ENCODE results near the gene STEAP2.
"Not testable (repeated sequence)": the region's sequence is repeated elsewhere in the genome, so short reads cannot be mapped to it uniquely, and the experiment has no call there.

STEAP2 gene

DNA sequence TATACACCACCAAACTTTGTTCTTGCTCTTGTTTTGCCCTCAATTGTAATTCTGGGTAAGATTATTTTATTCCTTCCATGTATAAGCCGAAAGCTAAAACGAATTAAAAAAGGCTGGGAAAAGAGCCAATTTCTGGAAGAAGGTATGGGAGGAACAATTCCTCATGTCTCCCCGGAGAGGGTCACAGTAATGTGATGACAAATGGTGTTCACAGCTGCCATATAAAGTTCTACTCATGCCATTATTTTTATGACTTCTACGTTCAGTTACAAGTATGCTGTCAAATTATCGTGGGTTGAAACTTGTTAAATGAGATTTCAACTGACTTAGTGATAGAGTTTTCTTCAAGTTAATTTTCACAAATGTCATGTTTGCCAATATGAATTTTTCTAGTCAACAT lies 20.9 kb downstream of the STEAP2 start:
- in situ Hi-C loops (cut with HindIII; ENCODE audit: low sequenced_read_pairs) = no loop called here

DNA sequence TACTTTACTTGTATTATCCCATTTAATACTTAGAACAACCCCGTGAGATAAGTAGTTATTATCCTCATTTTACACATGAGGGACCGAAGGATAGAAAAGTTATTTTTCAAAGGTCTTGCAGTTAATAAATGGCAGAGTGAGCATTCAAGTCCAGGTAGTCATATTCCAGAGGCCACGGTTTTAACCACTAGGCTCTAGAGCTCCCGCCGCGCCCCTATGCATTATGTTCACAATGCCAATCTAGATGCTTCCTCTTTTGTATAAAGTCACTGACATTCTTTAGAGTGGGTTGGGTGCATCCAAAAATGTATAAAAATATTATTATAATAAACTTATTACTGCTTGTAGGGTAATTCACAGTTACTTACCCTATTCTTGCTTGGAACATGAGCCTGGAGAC lies 22.0 kb downstream of the STEAP2 start:
- in situ Hi-C loops (cut with HindIII; ENCODE audit: low sequenced_read_pairs) = no loop called here

DNA sequence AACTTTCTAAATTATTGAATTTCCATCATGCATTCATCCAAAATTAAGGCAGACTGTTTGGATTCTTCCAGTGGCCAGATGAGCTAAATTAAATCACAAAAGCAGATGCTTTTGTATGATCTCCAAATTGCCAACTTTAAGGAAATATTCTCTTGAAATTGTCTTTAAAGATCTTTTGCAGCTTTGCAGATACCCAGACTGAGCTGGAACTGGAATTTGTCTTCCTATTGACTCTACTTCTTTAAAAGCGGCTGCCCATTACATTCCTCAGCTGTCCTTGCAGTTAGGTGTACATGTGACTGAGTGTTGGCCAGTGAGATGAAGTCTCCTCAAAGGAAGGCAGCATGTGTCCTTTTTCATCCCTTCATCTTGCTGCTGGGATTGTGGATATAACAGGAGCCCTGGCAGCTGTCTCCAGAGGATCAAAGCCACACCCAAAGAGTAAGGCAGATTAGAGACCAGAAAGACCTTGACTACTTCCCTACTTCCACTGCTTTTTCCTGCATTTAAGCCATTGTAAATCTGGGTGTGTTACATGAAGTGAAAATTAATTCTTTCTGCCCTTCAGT lies 25.3 kb downstream of the STEAP2 start:
- in situ Hi-C loops (cut with HindIII; ENCODE audit: low sequenced_read_pairs) = no loop called here

DNA sequence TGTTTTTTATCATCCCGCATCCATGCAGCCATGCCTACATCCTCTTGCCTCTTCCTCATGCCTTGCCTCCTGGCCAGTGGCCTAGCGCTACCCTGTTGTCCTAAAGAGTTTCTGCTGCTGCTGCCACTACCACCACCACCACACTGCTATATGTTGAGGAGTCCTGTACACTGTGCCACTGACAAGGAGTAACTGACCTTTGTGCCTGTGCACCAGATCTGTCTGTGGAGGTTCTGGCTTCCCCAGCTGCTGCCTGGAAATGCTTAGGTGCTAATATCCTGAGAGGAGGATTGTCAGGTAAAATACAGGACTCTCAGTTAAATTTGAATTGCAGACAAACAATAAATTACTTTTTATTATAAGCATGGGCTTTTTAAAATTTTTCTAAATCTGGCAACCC lies 26.5 kb downstream of the STEAP2 start:
- in situ Hi-C loops (cut with HindIII; ENCODE audit: low sequenced_read_pairs) = no loop called here

DNA sequence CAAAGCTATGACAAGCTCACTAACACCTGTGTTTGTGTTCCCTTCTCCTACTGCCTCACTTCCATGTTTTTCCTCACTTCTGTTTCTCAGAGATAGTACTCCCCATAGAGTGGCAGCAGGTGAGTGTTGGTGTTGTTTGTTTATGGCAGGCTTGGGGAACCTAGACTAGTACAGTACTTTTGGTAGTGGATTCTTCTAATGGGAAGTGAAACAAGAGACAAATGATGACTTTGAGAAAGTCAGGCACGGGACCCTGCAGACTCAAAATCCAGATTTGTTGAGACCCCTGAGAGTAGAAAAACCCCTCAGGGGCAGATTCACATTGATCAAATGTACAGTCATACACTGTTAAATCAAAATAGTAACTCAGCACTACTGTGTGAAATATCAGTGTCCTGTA lies 27.0 kb downstream of the STEAP2 start:
- in situ Hi-C loops (cut with HindIII; ENCODE audit: low sequenced_read_pairs) = no loop called here

DNA sequence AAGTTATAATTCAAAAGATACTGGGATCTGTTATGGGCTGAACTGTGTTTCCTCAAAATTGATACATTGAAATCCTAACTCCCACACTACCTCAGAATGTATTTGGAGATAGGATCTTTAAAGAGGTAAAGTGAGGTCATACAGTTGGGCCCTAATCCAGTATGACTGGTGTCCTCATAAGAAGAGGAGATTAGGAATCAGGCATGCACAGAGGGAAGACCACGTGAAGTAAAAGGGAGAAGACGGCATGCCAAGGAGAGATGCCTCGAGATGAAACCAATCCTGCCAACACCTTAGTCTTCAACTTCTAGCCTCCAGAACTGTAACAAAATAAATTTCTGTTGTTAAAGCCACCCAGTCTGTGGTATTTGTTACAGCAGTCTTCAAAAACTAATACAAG lies 27.5 kb downstream of the STEAP2 start:
- in situ Hi-C loops (cut with HindIII; ENCODE audit: low sequenced_read_pairs) = no loop called here

DNA sequence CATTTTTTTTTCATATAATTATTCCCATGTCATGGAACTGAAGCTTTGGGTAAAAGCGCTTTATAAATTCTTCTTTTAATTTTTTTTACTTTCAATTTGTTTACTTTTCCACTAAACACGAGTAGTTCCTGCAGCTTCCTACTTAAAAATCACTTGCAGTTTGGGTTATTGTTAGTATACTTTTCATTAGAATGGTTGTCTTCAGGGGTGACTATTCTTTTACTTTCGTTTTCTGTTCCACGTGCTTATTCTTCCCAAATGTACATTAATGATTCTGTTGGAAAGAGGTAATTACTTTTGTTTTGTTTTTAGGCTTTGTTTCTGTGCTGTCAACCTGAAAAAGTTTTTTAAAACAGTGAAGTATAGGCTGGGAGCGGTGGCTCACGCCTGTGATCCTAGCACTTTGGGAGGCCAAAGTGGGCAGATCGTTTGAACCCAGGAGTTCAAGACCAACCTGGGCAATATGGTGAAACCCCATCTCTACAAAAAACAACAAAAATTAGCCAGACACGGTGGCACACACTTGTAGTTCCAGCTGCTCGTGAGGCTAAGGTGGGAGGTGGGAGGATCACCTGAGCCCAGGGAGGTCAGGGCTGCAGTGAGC lies 28.2 kb downstream of the STEAP2 start:
- in situ Hi-C loops (cut with HindIII; ENCODE audit: low sequenced_read_pairs) = no loop called here

DNA sequence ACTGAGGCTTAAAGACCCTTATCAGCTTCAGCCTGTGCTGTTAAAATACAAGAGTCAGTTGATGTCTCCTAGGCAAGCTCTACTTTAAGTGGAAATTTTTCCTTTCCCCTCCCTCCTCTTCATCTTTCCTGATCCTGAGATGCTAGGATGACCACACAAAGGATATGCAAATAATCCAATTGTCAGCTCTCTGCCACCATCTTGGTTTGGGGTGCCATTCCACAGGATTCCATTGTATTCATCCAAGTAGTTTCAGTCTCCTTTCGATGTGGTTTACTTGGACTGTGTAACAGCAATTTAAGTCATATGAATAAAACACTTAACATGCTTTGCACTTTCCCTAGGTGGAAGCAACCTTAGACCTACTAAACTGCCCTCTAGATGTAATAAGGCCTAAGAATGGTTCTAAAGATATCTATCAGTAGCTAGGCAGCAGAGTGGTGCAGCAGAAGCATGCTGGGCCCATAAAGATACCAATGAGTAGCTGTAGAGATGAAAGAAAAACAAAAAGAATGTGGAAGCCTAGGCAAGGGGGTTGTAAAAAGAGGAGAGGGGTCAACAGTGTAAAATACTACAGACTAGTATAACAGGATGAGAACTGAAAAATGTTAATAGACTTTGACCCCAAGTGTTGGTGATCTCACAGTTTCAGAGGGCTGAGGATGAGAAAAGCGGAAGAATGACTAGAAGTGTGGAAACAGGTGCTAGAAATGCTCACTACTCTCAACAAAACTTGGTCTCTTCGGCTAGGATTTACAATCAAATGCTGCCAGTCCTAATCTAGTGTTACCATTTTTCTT lies 31.0 kb downstream of the STEAP2 start:
- in situ Hi-C loops (cut with HindIII; ENCODE audit: low sequenced_read_pairs) = no loop called here

DNA sequence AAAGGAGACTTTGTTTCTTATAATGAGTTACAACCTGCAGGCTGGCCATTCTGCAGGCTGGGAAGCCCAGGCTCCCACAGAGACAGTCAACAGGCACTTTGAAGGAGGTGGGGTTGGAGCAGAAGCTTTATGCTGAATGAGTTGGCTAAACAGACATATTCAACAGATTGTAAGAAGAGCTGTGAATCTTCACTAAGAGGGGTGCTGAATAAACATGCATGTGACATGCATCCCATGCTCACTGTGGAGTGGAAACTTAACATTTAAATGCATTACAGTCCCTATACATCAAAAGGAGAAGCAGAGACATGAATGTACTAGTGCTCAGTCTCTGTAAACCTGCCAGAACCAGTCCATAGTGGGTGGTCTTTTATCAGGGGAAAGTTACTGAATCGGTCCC lies 32.0 kb downstream of the STEAP2 start:
- in situ Hi-C loops (cut with HindIII; ENCODE audit: low sequenced_read_pairs) = no loop called here

DNA sequence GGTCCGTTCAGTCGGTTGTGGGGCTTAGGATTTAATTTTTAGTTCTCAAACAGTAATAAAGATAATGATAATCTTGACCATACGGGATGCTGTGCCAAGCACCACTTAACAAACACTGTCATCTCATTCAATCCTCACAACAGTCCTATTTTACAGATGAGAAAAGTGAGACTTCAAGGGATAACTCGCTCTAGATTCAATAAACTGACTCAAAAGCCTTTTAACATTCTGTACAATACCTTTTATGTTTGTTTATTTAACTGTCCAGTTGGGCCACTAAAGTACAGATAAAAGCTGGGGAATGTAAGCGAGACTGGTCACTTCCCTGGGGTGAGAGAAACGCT lies 33.0 kb downstream of the STEAP2 start:
- in situ Hi-C loops (cut with HindIII; ENCODE audit: low sequenced_read_pairs) = no loop called here

DNA sequence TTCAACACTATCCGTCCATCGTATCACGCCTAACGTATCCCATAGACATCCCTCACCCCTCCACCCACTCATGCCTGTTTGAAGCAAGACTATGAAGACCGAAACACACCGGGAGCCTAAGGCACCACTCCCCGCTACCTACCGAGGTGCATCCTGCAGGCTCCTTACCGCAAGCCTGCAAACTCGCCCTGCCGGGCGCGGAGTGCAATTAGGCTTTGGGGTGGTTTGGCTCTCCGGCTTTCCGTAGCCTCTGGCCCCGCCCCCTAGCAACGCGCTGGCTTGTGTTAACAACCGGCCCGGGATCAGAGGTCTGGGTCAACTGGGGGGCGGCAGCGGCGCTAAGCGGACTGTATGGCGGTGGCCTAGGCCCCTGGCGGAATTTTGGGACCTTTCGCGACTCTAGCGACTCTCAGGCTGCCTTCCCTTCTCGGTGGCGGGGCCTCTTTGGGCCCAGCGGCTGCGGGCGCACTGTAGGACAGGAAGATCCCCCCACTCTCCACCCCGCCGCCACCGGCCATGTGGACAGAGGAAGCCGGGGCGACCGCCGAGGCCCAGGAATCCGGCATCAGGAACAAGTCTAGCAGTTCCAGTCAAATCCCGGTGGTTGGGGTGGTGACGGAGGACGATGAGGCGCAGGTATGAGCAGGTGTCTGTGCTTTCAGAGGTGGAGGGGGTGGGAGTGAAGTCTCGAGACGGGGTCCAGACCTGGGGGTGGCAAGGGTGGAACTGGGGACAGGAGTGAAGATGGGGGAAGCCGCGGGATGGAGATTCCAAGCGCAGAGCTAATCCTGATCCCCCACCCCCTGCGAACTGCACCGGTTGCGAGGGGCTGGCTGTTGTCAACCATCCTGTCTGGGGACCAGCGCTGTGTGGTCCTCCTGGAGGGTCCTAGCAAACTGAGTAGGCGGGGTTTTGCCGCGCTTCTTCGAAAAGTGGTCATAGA lies 33.6 kb downstream of the STEAP2 start, which contains the start of gene CFAP69:
CFAP69 (plus strand) TSS at position 266 of the 943 bp plus-strand sequence; CDS start at position 517, 251 bp downstream.
- in situ Hi-C loops (cut with HindIII; ENCODE audit: low sequenced_read_pairs) = no loop called here

DNA sequence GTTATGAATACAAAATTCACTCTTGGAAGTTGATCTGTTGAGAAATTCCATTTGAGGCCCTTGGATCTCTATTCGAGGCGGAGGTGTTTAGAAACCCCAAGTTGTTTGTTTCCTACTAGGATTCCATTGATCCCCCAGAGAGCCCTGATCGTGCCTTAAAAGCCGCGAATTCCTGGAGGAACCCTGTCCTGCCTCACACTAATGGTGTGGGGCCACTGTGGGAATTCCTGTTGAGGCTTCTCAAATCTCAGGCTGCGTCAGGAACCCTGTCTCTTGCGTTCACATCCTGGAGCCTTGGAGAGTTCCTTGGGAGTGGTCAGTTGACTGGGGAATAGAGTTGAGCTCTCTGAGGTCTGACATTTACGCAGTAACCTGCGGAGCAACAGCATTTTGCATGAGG lies 34.6 kb downstream of the STEAP2 start:
- in situ Hi-C loops (cut with HindIII; ENCODE audit: low sequenced_read_pairs) = no loop called here

DNA sequence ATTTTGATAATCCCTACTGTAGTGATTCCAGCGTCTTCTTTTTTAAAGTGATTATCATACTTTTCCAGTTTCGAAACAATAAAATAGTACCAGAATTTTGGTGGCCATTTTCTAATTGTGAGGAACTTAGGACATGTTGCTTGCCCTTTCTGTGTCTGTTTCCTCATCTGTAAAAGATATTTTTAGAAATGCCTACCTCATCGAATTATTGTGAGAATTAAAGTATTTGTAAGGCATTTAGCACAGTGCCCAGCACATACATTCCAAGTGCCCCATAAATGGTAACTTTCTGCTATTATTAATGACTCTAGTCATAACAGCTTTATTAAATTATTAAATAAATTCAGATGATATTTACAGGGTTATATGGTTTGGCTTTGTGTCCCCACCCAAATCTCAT lies 37.2 kb downstream of the STEAP2 start:
- in situ Hi-C loops (cut with HindIII; ENCODE audit: low sequenced_read_pairs) = no loop called here

DNA sequence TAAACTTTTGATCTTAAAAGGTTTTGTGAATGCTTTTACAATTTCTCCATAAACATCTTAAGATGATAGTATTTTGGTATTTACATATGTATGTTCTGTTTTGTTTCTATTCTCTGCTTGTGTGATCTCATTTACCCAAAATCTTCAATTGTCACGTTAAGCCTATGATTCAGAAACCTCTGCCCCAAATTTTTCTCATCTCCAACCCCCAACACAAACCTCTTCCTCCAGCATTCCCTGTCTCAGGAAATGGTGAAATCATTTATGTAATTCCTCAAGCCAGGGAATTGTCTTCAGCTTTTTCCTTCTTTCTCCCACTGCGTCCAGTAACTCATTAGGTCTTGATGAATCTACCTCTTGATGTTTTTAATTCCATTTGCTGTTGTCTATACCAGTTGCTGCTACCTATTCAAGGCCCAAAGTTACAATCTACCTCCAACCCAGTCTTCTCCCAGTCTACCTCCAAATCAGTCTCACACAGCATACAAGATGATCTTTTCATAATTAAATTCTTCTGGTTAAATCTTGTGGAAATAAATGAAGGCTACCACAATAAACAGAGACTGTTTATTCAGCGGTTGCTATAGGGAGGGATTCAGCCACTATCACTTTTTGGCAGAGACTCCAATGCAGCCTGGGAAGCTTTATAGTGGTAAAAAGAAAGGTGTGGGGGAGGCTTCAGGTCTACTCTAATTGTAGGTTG lies 39.2 kb downstream of the STEAP2 start:
- in situ Hi-C loops (cut with HindIII; ENCODE audit: low sequenced_read_pairs) = no loop called here

DNA sequence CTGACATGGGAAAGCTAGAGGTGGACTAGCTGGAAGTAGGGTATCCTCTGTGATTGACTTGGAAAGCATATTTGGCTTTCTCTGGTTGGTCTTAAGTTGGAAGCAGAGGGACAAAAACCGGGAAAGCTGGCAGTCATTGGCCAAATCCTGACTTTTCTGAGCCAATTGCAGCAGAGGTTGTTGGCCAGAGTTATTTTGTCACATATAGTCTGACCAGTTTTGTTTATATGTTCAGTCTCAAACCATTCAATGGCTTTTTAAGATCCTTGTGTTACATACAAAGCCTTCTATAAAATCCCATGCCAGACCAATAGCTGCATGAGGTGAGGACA lies 39.7 kb downstream of the STEAP2 start:
- in situ Hi-C loops (cut with HindIII; ENCODE audit: low sequenced_read_pairs) = no loop called here

DNA sequence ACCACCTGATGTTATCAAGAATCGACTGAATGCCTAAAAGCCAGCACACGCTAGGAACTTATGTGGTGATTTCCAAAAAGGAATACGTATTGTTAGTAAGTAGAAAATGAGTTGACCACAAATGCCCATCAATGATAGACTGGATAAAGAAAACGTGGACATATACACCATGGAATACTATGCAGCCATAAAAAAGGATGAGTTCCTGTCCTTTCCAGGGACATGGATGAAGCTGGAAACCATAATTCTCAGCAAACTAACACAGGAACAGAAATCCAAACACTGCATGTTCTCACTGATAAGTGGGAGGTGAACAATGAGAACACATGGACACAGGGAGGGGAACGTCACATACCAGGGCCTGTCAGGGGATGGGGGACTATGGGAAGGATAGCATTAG lies 44.5 kb downstream of the STEAP2 start:
- in situ Hi-C loops (cut with HindIII; ENCODE audit: low sequenced_read_pairs) = not testable (repeated sequence)

DNA sequence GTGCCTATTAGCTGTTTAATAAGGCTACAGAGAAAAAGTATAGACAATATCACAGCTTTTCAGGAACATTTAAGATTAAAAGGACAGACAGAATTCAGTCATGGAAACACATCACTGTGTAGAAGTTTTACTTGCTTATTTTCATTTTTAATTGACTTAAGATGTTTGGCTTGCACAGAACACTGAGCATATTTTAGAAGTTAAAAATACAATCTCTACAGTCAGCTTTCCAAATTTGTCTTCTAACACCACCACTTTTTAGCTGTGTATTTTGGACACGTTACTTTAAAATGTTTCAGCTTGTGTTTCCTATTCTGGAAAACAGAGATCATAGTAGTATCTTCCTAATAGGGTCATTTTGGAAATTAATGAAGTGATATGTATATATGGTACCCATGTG lies 45.2 kb downstream of the STEAP2 start:
- in situ Hi-C loops (cut with HindIII; ENCODE audit: low sequenced_read_pairs) = no loop called here

DNA sequence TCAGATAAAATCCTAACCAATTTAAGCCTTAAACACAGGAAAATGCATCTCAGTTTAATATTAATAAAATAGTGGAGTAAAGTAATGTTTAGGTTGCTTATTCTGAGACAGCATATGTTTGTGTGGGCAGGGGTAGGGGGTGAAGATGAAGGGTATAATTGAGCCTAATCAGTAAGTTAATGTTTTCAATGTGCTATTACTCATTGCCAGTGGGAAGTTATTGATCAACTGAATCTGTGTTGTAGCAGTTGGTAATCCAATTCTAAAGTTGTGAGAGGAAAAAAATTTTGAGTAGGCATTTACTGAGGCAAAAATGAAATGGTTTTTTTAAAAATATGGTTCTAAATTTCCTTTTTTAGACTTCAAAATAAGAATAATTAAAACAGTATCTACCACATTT lies 49.9 kb downstream of the STEAP2 start:
- in situ Hi-C loops (cut with HindIII; ENCODE audit: low sequenced_read_pairs) = no loop called here

DNA sequence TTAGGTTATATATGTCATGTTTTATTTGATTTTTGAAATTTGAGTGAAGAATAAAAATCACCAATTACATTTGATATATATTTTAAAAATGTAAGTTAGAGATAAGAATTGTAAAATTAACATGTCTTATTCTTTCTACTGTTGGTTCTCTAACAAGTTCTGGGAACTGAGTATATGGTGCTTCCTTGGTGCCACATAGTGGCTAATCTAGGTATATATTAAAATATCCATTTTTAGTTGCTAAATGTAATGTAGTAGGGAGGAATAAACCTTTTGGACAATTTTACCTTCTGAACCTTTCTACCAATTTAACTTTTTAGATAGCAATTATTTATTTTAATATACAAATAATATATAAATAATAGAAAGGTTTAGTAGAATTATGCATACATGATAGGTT lies 50.9 kb downstream of the STEAP2 start:
- in situ Hi-C loops (cut with HindIII; ENCODE audit: low sequenced_read_pairs) = no loop called here

DNA sequence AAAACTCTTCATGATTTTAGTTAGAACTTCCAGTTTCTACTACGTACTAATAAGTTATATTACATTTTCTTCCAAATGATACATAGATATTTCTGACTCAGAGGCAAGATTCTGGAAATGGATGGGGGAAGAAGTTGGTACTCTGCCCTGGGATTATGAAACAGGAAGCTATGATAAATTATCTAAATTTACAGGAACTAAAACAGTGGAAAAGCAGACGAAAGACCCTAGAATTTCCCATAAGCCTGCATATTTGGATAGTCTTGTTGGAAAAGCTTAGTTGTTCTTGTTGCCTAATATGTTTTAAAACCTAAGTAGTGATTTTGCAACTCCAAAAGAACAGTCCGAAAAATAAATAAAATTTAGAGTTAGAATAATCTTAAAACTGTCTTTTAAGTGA lies 55.3 kb downstream of the STEAP2 start:
- in situ Hi-C loops (cut with HindIII; ENCODE audit: low sequenced_read_pairs) = no loop called here

All from DLD1 (cell line).